ENCODE measurements around the gene PLOD3. TPM values are rescaled to one million over a fixed set of nuclear protein-coding genes. Genes with fewer than 3 reads are reported as not detected.

PLOD3 gene
- total RNA-seq, 6 donors from 2014 or later = 38.2 to 104 (median 66.2) TPM

DNA sequence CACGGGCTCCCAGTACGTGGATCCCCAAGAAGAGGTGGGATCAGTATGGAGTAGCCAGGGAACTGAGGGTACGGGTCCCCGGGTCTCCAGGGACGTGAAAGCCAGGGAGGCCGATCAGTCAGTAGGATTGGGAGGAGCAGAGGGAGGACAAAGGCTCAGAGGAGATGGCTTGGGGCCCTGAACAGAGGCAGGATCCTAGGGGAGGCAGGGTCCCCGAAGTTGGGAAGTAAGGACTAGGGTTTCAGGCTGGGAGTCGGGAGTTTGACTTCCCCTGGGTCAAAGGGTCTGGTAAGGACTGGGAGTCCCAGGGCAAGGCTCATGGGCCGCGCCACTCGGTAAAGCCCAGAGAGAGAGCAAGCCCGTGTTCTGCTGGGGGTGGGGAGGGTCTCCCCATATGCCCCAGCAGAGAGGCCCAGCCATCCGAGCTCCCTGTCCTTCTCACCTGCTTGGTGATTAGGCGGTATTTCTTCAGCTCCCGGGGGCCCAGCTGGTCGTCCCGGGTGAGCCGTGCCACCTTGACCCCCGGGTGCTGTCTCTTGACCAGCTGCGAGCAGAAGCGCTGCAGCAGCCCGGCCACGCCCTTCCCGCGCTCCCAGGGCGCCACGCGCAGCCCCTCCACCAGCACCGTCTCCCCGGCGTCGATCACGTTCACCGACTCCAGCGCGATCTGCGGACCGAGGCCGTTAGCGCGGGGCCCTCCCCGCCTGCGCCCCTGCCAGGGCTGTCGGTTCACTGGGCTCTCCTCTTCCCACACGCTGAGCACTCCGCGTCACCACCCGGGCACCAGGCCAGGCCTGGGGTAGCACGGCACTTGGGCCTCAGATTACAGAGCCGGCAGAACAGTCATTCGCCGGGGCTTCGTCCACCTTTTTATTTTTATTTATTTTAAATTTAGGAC lies 44.3 kb downstream of the PLOD3 start:
- TF ChIP-seq, protein P1, sequence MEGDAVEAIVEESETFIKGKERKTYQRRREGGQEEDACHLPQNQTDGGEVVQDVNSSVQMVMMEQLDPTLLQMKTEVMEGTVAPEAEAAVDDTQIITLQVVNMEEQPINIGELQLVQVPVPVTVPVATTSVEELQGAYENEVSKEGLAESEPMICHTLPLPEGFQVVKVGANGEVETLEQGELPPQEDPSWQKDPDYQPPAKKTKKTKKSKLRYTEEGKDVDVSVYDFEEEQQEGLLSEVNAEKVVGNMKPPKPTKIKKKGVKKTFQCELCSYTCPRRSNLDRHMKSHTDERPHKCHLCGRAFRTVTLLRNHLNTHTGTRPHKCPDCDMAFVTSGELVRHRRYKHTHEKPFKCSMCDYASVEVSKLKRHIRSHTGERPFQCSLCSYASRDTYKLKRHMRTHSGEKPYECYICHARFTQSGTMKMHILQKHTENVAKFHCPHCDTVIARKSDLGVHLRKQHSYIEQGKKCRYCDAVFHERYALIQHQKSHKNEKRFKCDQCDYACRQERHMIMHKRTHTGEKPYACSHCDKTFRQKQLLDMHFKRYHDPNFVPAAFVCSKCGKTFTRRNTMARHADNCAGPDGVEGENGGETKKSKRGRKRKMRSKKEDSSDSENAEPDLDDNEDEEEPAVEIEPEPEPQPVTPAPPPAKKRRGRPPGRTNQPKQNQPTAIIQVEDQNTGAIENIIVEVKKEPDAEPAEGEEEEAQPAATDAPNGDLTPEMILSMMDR (IDR thresholded peaks at IDR 0.05) = no peak
- no peak for TF ChIP-seq POLR2A (IDR thresholded peaks at IDR 0.05)
- no peak for TF ChIP-seq EP300 (IDR thresholded peaks at IDR 0.05)
- no peak for TF ChIP-seq POLR2AphosphoS5 (IDR thresholded peaks at IDR 0.05)
- 1 to 3% methylated on average over 15 to 18 of the region's 53 CpGs for WGBS, 2 donors
- DNase-seq (peak; percentile 71 to 96), ATAC-seq (ENCODE audit: low FRiP score in 2 of 2) (peak; percentile 32 to 65)
- no peaks in the 10 kb centered on the region for H3K36me3 ChIP-seq
- H3K27ac ChIP-seq = no peak overlapping the region
- H3K4me1 ChIP-seq = peaks cover 20 to 46% (median 27%) of the 10 kb centered on the region in 4 donors
- H3K27me3 ChIP-seq = peaks cover 0 to 81% (median 57%) of the 10 kb centered on the region in 4 donors
- H3K4me3 ChIP-seq = peak overlapping the region in 2 of 4 donors; percentile 16 to 17
- H3K9me3 ChIP-seq = no peaks in the 10 kb centered on the region

DNA sequence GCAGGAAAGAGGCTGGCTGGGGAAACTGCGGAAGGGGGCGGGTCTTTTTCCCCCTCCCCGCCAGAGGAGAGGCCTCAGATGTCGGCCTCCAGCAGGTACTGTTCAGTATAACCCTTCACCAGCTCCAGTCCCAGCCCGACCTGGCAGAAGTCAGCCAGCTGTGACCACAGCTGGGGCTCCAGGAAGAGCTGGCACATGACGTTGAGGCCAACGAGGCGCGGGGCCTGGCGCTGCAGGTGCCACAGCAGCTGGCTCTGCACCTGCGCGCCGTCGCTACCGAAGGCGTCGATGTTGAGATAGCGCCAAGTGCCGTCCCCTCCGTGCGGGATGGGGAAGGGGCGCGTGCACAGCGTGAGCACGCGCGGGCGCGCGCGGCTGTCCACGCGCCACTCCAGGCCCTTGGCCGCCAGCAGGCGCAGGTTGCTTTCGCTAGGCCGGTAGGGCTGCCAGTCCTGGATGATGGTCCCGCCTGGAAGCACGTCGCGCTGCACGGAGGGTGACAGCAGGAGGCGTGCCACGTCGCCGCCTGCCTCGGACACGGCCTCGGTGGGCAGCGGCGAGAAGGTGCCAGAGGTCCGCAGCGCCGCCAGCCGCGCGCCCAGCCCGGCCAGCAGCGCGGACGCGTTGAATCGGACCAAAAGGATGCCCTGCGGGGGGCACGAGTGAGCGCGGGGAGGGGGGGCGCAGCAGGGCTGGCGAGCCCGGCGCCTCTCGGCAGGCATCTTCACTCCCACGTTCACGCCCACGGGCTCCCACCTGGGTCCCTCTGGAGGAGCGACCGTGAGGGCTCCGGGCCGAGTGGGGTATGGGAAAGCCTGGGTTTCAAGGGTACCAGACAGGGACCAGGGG lies 45.2 kb downstream of the PLOD3 start:
- DNase-seq (peak in 1 of 2 donors; percentile 79), ATAC-seq (ENCODE audit: low FRiP score in 2 of 2) (no peak)
- TF ChIP-seq POLR2AphosphoS5 (IDR thresholded peaks at IDR 0.05) = no peak
- TF ChIP-seq POLR2A (IDR thresholded peaks at IDR 0.05) = no peak
- TF ChIP-seq EP300 (IDR thresholded peaks at IDR 0.05) = no peak
- TF ChIP-seq, protein P1 (IDR thresholded peaks at IDR 0.05) = no peak
- Histone ChIP-seq H3K4me3 (no peak overlapping the region), H3K9me3 (no peaks in the 10 kb centered on the region), H3K4me1 (peaks cover 20 to 46% (median 27%) of the 10 kb centered on the region in 4 donors), H3K36me3 (no peaks in the 10 kb centered on the region), H3K27ac (no peak overlapping the region), H3K27me3 (peaks cover 0 to 85% (median 58%) of the 10 kb centered on the region in 4 donors)
- 6 to 7% methylated on average over 18 to 33 of the region's 79 CpGs for WGBS, 2 donors

DNA sequence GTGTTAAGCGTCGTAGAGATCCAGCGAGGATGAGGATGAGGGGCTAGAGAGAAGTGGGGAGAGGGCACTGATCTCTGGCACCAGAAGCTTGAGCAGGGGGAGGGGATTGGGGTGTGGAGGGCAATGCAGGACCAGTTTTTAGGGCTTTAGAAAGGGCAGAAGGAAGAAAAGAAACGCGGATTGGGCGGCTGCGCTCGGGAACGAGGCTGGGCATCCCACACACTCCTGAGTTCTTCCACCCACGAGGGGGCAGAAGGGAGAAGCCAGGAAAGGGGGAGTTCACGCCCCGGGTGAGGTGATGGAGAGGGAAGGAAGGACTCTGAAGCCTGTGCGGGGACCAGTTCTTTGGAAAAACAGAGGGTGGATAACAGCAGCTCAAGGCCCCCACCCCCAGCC lies 45.9 kb downstream of the PLOD3 start:
- peaks cover 0 to 92% (median 62%) of the 10 kb centered on the region in 4 donors for H3K27me3 ChIP-seq
- 1 to 4% methylated on average over 12 of the region's 13 CpGs for WGBS, 2 donors
- no peak for ATAC-seq (ENCODE audit: low FRiP score in 2 of 2)

DNA sequence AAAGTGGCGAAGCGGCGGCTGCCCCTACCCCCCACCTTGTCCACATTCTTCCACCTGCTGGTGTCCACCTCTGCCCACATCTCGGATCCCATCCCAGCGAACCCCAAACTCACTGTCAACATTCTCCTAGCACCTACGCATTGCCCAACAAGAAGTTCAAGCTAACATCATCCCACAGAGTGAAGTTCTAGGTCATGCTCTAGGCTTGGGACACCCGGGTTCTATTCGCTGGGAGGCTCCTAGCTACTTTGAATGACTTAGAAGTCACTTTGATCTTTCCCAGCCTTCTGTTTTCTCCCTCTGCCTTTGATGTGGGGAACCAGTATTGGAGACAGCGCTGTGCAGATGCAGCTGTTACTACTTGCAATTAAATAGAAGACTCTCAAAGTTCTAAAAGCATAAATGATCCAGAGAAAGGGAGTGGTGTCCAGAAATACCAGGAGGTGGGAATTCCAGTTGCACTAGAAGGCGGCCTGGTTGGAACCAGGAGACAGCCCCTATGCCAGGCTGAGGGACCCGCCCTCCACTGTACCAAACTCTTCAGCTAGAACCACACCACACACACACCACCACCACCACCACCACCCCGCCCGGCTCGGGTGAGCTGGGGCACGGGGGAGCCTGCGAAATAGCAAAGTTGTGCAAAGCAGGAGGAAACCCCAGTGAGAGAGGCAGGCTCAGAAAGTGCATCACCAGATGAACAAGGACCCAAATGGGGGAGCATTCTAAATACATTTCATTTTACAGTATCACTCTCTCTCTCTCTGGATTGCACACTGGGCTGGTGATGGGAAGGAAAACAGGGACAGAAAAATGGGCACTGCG lies 46.6 kb downstream of the PLOD3 start:
- no peaks in the 10 kb centered on the region for H3K36me3 ChIP-seq
- H3K4me3 ChIP-seq = no peak overlapping the region
- no peaks in the 10 kb centered on the region for H3K9me3 ChIP-seq
- H3K4me1 ChIP-seq = peaks cover 22 to 52% (median 30%) of the 10 kb centered on the region in 4 donors
- peaks cover 0 to 97% (median 68%) of the 10 kb centered on the region in 4 donors for H3K27me3 ChIP-seq
- no peak overlapping the region for H3K27ac ChIP-seq
- ATAC-seq (ENCODE audit: low FRiP score in 2 of 2) (no peak), DNase-seq (no peak)
- TF ChIP-seq, protein P1 (IDR thresholded peaks at IDR 0.05) = no peak
- no peak for TF ChIP-seq EP300 (IDR thresholded peaks at IDR 0.05)
- no peak for TF ChIP-seq POLR2AphosphoS5 (IDR thresholded peaks at IDR 0.05)
- no peak for TF ChIP-seq POLR2A (IDR thresholded peaks at IDR 0.05)
- 6% methylated on average over 16 to 17 of the region's 17 CpGs for WGBS, 2 donors

More for the DNA sequence above, 45.9 kb downstream of the PLOD3 start:
- Histone ChIP-seq H3K4me3 (no peak overlapping the region), H3K36me3 (no peaks in the 10 kb centered on the region), H3K4me1 (peaks cover 20 to 46% (median 27%) of the 10 kb centered on the region in 4 donors), H3K9me3 (no peaks in the 10 kb centered on the region), H3K27ac (no peak overlapping the region)
- TF ChIP-seq POLR2A (IDR thresholded peaks at IDR 0.05) (no peak), EP300 (IDR thresholded peaks at IDR 0.05) (no peak)
- TF ChIP-seq, protein P1 (IDR thresholded peaks at IDR 0.05) = no peak
- no peak for DNase-seq
